H9 (cell line): Measurements from ENCODE around the gene LTBP4. TPM values are rescaled to one million over a fixed set of nuclear protein-coding genes. Genes with fewer than 3 reads are reported as not detected.
"Not testable (repeated sequence)": the region's sequence is repeated elsewhere in the genome, so short reads cannot be mapped to it uniquely, and the experiment has no call there.

Experiments used
- DNase-seq: peaks from one replicate; pipeline ENCODE4 v3.0.0-alpha.2; 2017
- H2AFZ ChIP-seq: one replicate; pipeline ENCODE4 v1.6.1; 2013; ENCODE audit warnings: mild to moderate bottlenecking, low read length, control low read depth, moderate library complexity
- H2AK5ac ChIP-seq: 2 replicates; pipeline ENCODE4 v1.6.1; 2013; ENCODE audit warnings: low read length, control low read depth, mixed read lengths; ENCODE audit not compliant: insufficient read length
- H2BK120ac ChIP-seq: one replicate; pipeline ENCODE4 v1.6.1; 2013; ENCODE audit warnings: low read depth, mild to moderate bottlenecking, low read length, control low read depth, inconsistent platforms; ENCODE audit not compliant: poor library complexity, severe bottlenecking
- H2BK12ac ChIP-seq: 2 replicates; pipeline ENCODE4 v1.6.1; 2013; ENCODE audit warnings: low read length, control low read depth, mixed read lengths, low read depth; ENCODE audit not compliant: insufficient read length
- H2BK15ac ChIP-seq: 2 replicates; pipeline ENCODE4 v1.6.1; 2013; ENCODE audit warnings: low read depth, low read length, control low read depth
- H2BK20ac ChIP-seq: one replicate; pipeline ENCODE4 v1.6.1; 2013; ENCODE audit warnings: low read depth, mild to moderate bottlenecking, low read length, control low read depth, inconsistent platforms; ENCODE audit not compliant: poor library complexity, severe bottlenecking
- H2BK5ac ChIP-seq: 2 replicates; pipeline ENCODE4 v1.6.1; 2013; ENCODE audit warnings: low read length, control low read depth, mixed read lengths; ENCODE audit not compliant: insufficient read length
- H3K14ac ChIP-seq: 2 replicates; pipeline ENCODE4 v1.6.1; 2013; ENCODE audit warnings: low read length, control low read depth; ENCODE audit not compliant: insufficient read depth
- H3K18ac ChIP-seq: 2 replicates; pipeline ENCODE4 v1.6.1; 2013; ENCODE audit warnings: low read depth, mild to moderate bottlenecking, mixed read lengths, low read length, control low read depth; ENCODE audit not compliant: insufficient read length
- H3K23ac ChIP-seq: 2 replicates; pipeline ENCODE4 v1.6.1; 2013; ENCODE audit warnings: low read length, control low read depth, mixed read lengths, low read depth; ENCODE audit not compliant: insufficient read length
- H3K23me2 ChIP-seq: 2 replicates; pipeline ENCODE4 v1.6.1; 2013; ENCODE audit warnings: low read depth, mild to moderate bottlenecking, mixed read lengths, low read length, control low read depth; ENCODE audit not compliant: insufficient read length, poor library complexity, severe bottlenecking
- H3K27ac ChIP-seq: 2 replicates; pipeline ENCODE4 v1.5.1; 2013; ENCODE audit warnings: low read length, control low read depth, mixed read lengths, low read depth; ENCODE audit not compliant: insufficient read length
- H3K27me3 ChIP-seq: 2 replicates; pipeline ENCODE4 v1.6.1; 2013; ENCODE audit warnings: low read length, control low read depth, inconsistent platforms; ENCODE audit not compliant: insufficient read depth
- H3K4ac ChIP-seq: 2 replicates; pipeline ENCODE4 v1.6.1; 2013; ENCODE audit warnings: low read depth, mild to moderate bottlenecking, control low read depth, inconsistent platforms, low read length, moderate library complexity
- H3K4me1 ChIP-seq: 2 replicates; pipeline ENCODE4 v1.6.1; 2013; ENCODE audit warnings: low read length, control low read depth, inconsistent platforms; ENCODE audit not compliant: insufficient read depth
- H3K4me2 ChIP-seq: 2 replicates; pipeline ENCODE4 v1.6.1; 2013; ENCODE audit warnings: low read length, control low read depth, mixed read lengths; ENCODE audit not compliant: insufficient read length, insufficient read depth
- H3K56ac ChIP-seq: 2 replicates; pipeline ENCODE4 v1.6.1; 2013; ENCODE audit warnings: low read depth, mild to moderate bottlenecking, mixed read lengths, low read length, control low read depth; ENCODE audit not compliant: insufficient read length
- H3K79me1 ChIP-seq: 2 replicates; pipeline ENCODE4 v1.6.1; 2013; ENCODE audit warnings: low read depth, mild to moderate bottlenecking, moderate library complexity, low read length, control low read depth, inconsistent platforms; ENCODE audit not compliant: insufficient read depth, poor library complexity, severe bottlenecking
- H3K79me2 ChIP-seq: 2 replicates; pipeline ENCODE4 v1.6.1; 2013; ENCODE audit warnings: low read length, control low read depth, inconsistent platforms; ENCODE audit not compliant: insufficient read depth
- H3K9ac ChIP-seq: 2 replicates; pipeline ENCODE4 v1.6.1; 2013; ENCODE audit warnings: low read length, control low read depth, mixed read lengths; ENCODE audit not compliant: insufficient read length; ENCODE audit errors: extremely low read depth
- H3K9me3 ChIP-seq: one replicate; pipeline ENCODE4 v1.6.1; 2013; ENCODE audit warnings: low read depth, low read length, inconsistent platforms; ENCODE audit not compliant: control insufficient read depth
- H3T11ph ChIP-seq: one replicate; pipeline ENCODE4 v1.6.1; 2013; ENCODE audit warnings: mild to moderate bottlenecking, low read length, control low read depth, inconsistent platforms
- H4K20me1 ChIP-seq: one replicate; pipeline ENCODE4 v1.6.1; 2013; ENCODE audit not compliant: control insufficient read depth, insufficient read length, insufficient read depth
- H4K5ac ChIP-seq: 2 replicates; pipeline ENCODE4 v1.6.1; 2013; ENCODE audit warnings: low read depth, mild to moderate bottlenecking, mixed read lengths, low read length, control low read depth; ENCODE audit not compliant: insufficient read length
- H4K8ac ChIP-seq: replicated peaks from 2 replicates; pipeline ENCODE4 v1.6.1; 2013; ENCODE audit warnings: low read length, control low read depth, mixed read lengths, low read depth; ENCODE audit not compliant: insufficient read length
- H4K91ac ChIP-seq: 2 replicates; pipeline ENCODE4 v1.6.1; 2013; ENCODE audit warnings: low read depth, mild to moderate bottlenecking, moderate library complexity, mixed read lengths, low read length, control low read depth; ENCODE audit not compliant: insufficient read length
- H3K27ac Mint-ChIP-seq, 3 experiments: 2 replicates in 2 of 3; 3 replicates in 1 of 3; pipeline ENCODE4 v1.8.0; 2020 to 2021; ENCODE audit warnings: mixed read lengths in 3 of 3, mild to moderate bottlenecking in 1 of 3, moderate library complexity in 1 of 3
- H3K27me3 Mint-ChIP-seq: 2 replicates; pipeline ENCODE4 v1.8.0; 2021; ENCODE audit warnings: low read depth, mild to moderate bottlenecking, moderate library complexity, mixed read lengths
- H3K36me3 Mint-ChIP-seq, 3 experiments: 2 replicates in 2 of 3; 3 replicates in 1 of 3; pipeline ENCODE4 v1.8.0; 2020 to 2021; ENCODE audit warnings: low read depth in 3 of 3, mixed read lengths in 3 of 3; ENCODE audit not compliant: insufficient read depth in 1 of 3
- H3K4me1 Mint-ChIP-seq, 2 experiments: 2 replicates each; pipeline ENCODE4 v1.8.0; 2020; ENCODE audit warnings: mixed read lengths in 2 of 2
- H3K4me3 Mint-ChIP-seq, 2 experiments: 2 replicates in 1 of 2; 3 replicates in 1 of 2; pipeline ENCODE4 v1.8.0; 2020 to 2021; ENCODE audit warnings: mild to moderate bottlenecking in 2 of 2, mixed read lengths in 2 of 2, moderate library complexity in 1 of 2
- H3K9me3 Mint-ChIP-seq, 2 experiments: 2 replicates in 1 of 2; 3 replicates in 1 of 2; pipeline ENCODE4 v1.8.0; 2020; ENCODE audit warnings: mild to moderate bottlenecking in 2 of 2, mixed read lengths in 2 of 2, moderate library complexity in 1 of 2
- WGBS: extraction: QIAGEN DNeasy Blood & Tissue Kit; methylation state at CpG from one replicate; pipeline ENCODE4 v1.1.7; 2013; ENCODE audit warnings: missing lambda C conversion rate, low lambda C conversion rate, mixed read lengths; ENCODE audit not compliant: insufficient read length; ENCODE audit errors: extremely low coverage; 5-methylcytosine and 5-hydroxymethylcytosine counted together
- total RNA-seq: library from RNA; stranded (reverse); gene quantifications from 2 replicates; pipeline ENCODE4 v1.2.1, GENCODE V29; 2021
- TF ChIP-seq, protein P1 (sequence below): fragments of 200-600 bp; sonication (generic); conservative IDR thresholded peaks from 3 replicates; pipeline ENCODE4 v1.8.0; 2021; ENCODE audit warnings: antibody characterized with exemption, mild to moderate bottlenecking

LTBP4 gene
- total RNA-seq, 1 experiment from 2014 or later = 129 TPM

GRCh38 chr19:40650749-40651305, 49.7 kb downstream of the LTBP4 start:
- no peak overlapping the region for H3K18ac ChIP-seq
- H3K9ac ChIP-seq = no peak overlapping the region
- H3K4me1 ChIP-seq = no peaks in the 10 kb centered on the region
- H2BK120ac ChIP-seq = no peak overlapping the region
- DNase-seq = no peak
- no peaks in the 10 kb centered on the region for H3K27me3 ChIP-seq
- H3K36me3 Mint-ChIP-seq = peaks cover 0 to 3% (median 0%) of the 10 kb centered on the region in 3 experiments; a peak in 4 of 7 replicates
- no peak overlapping the region for H2BK20ac ChIP-seq
- H3K9me3 Mint-ChIP-seq = peaks cover 3 to 6% of the 10 kb centered on the region in 2 experiments; a peak in 3 of 5 replicates
- H3T11ph ChIP-seq = no peak overlapping the region
- no peaks in the 10 kb centered on the region for H3K23me2 ChIP-seq
- H3K14ac ChIP-seq = no peak overlapping the region
- H3K4me3 Mint-ChIP-seq = no peak overlapping the region
- TF ChIP-seq, protein P1, sequence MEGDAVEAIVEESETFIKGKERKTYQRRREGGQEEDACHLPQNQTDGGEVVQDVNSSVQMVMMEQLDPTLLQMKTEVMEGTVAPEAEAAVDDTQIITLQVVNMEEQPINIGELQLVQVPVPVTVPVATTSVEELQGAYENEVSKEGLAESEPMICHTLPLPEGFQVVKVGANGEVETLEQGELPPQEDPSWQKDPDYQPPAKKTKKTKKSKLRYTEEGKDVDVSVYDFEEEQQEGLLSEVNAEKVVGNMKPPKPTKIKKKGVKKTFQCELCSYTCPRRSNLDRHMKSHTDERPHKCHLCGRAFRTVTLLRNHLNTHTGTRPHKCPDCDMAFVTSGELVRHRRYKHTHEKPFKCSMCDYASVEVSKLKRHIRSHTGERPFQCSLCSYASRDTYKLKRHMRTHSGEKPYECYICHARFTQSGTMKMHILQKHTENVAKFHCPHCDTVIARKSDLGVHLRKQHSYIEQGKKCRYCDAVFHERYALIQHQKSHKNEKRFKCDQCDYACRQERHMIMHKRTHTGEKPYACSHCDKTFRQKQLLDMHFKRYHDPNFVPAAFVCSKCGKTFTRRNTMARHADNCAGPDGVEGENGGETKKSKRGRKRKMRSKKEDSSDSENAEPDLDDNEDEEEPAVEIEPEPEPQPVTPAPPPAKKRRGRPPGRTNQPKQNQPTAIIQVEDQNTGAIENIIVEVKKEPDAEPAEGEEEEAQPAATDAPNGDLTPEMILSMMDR = no peak
- H2AK5ac ChIP-seq = no peak overlapping the region
- no peak overlapping the region for H3K4me2 ChIP-seq
- no peak overlapping the region for H3K4ac ChIP-seq
- no peak overlapping the region for H4K91ac ChIP-seq
- no peaks in the 10 kb centered on the region for H3K79me2 ChIP-seq
- no peak overlapping the region for H3K27ac Mint-ChIP-seq
- no peak overlapping the region for H2BK15ac ChIP-seq
- no peak overlapping the region for H3K27ac ChIP-seq
- peaks cover 0 to 3% of the 10 kb centered on the region in 2 experiments; a peak in 1 of 4 replicates for H3K4me1 Mint-ChIP-seq
- no peak overlapping the region for H4K8ac ChIP-seq
- no peak overlapping the region for H2BK5ac ChIP-seq
- no peak overlapping the region for H3K23ac ChIP-seq
- H3K79me1 ChIP-seq = no peaks in the 10 kb centered on the region
- H2BK12ac ChIP-seq = no peak overlapping the region
- H3K27me3 Mint-ChIP-seq = peaks cover 14% of the 10 kb centered on the region
- H3K56ac ChIP-seq = no peak overlapping the region
- no peaks in the 10 kb centered on the region for H3K9me3 ChIP-seq
- WGBS = no CpG with 5 or more reads among the region's 8 CpGs
- H4K20me1 ChIP-seq = no peaks in the 10 kb centered on the region
- H4K5ac ChIP-seq = no peak overlapping the region
- no peak overlapping the region for H2AFZ ChIP-seq

DNA sequence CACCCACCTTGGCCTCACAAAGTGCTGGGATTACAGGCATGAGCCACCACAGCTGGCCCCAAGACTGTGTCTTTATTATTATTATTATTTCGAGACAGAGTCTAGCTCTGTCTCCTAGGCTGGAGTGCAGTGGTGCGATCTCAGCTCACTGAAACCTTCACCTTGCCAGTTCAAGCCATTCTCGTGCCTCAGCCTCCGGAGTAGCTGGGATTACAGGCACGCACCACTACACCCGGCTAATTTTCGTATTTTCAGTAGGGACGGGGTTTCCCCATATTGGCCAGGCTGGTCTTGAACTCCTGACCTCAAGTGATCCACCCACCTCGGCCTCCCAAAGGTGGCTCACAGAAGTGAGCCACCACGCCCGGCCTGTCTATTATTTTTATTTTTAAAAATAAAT, 51.1 kb downstream of the LTBP4 start:
- not testable (repeated sequence) for H3K23ac ChIP-seq, H2BK20ac ChIP-seq, H2BK5ac ChIP-seq, H3K4me2 ChIP-seq, H3K27me3 ChIP-seq, H2AK5ac ChIP-seq, H4K8ac ChIP-seq, H3K56ac ChIP-seq, H4K5ac ChIP-seq, H3K14ac ChIP-seq, H3K9me3 Mint-ChIP-seq, H2AFZ ChIP-seq, H3K27ac ChIP-seq, DNase-seq, H3T11ph ChIP-seq, H3K4me3 Mint-ChIP-seq, H3K36me3 Mint-ChIP-seq, H3K79me2 ChIP-seq, H3K4me1 ChIP-seq, H4K20me1 ChIP-seq, H3K79me1 ChIP-seq, H2BK12ac ChIP-seq, H3K4me1 Mint-ChIP-seq, H3K9me3 ChIP-seq, H2BK120ac ChIP-seq, H2BK15ac ChIP-seq, H3K18ac ChIP-seq, H3K27ac Mint-ChIP-seq, H3K23me2 ChIP-seq, H3K9ac ChIP-seq, H3K4ac ChIP-seq, H4K91ac ChIP-seq
- H3K27me3 Mint-ChIP-seq = peaks cover 14% of the 10 kb centered on the region
- WGBS = no CpG with 5 or more reads among the region's 11 CpGs
